GM19372 (cell line): ENCODE results near the gene LEF1.

Source experiments
- ATAC-seq: cut with Tn5 transposase; IDR thresholded peaks from one replicate; pipeline ENCODE4 v1.9.1; 2021; ENCODE audit warnings: mild to moderate bottlenecking, low read depth, moderate library complexity; ENCODE audit not compliant: unreplicated experiment

The LEF1 gene

DNA sequence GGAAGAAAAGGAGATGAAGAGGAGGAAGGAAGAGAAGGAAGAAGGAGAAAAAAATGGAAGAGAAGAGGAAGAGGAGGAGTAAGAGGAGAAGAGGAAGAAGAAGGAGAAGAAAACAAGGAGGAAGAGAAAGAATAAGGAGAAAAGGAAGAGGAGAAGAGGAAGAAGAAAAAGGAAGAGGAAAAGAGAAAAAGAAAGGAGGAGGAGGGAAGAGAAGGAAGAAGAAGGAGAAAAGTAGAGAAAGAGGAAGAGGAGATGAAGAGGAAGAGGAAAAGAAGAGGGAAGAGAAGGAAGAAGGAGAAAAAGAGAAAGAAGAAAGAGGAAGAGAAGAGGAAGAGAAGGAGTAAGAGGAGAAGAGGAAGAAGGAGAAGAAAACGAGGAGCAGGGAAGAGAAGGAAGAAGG, 11.8 kb upstream of the LEF1 start:
- no peak for ATAC-seq

DNA sequence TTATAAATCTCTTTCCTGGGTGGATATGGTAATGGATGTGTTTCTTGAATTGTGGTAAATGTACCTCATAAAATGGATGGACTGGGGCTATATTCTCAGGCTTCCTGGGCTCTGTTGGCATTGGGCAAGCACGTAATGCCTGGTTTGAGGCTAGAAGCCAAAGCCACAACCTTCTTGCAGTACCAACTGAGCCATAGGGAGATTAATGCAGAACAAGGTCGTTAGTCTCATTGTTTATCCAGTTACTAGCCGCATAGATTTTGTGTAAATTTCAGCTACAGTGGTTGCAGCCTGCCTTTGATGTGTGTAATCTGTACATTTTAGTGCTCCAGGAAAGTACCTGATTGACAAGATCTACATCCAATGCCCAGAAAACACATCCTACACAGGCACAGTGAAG, 7.2 kb upstream of the LEF1 start:
- ATAC-seq = no peak

- ATAC-seq = no peak
Observed at GRCh38 chr4:108174856-108175255, 6.1 kb upstream of the LEF1 start.

GRCh38 chr4:108173599-108174057, 4.9 kb upstream of the LEF1 start:
- ATAC-seq = no peak

GRCh38 chr4:108172753-108173598, 4.2 kb upstream of the LEF1 start:
- ATAC-seq = peak; percentile 48

- peak; percentile 29 for ATAC-seq
Observed at GRCh38 chr4:108172231-108172752, 3.6 kb upstream of the LEF1 start.

DNA sequence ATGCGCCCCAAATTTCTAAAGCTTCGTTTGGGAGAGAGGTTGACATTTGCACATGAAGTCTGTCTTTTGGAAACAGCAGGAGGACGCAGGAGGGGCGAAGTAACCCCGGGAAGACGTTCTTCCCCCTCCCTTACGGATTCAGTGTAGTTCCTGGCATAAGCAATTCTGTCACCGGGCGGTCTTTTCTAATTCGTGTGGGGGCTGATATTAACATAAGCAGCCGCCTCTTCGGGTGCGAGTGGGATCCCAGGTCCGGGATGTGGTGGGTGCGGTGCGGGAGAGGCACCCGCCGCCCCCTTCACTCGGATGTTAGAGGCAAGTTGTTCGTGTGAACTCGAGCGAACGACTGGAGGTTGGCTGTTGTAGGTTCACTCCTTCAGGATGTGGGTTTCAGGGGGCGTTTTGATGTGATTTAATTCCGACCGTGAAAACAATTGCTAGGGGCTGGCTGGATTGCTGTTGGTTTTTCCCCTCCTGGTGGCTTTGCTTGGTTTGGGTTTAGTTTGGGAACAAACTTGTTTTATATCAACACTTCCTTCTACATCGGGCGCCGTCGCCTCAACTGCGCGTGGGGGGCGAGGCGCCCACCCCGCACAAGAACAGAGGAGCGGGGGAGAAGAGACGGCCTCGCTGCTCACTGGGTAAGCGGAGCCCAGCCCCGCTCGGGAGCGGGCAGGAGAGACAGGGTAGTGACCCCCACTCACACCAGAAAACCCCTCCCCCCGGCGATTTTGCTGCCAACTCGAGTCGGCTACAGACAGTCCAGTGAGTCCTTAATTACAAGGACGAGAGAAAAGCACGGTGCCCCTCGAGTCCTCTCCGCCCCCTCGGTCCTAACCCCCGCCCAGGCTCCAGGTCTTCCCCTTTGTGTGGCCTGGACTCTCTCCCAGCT, 2.9 kb upstream of the LEF1 start:
- ATAC-seq = no peak

DNA sequence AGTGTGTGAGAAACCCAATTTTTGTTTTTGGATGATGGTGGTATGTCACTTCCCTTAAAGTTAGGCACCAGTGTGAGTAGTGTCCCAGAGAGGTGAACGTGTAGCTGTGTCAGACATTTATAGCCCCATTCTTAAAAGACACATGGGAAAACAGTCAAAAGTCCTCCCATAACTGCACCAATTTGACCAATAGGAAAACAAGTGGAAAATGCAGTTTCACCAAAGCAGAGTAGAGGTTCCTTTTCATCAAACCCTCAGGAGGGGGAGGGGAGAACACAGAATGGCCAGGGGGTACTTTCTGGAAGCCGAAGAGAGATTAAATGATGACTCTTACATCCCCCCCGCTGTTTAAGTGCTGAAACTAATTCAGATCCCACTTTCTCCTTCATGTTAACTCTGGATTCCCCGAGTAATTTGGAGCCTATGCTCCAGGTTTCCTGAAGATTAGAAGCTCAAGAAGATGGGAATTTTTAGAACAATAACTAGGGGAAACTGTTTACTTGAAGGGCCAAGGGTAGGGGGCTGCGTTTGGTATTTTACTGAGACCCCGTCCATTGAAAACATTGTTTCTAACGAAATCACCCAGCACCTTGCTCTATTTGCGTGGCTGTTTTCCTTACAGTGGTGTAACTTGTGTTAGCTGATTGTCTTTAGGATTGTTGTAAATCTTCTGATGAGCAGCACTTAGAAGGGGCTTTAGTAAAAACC, 2.1 kb upstream of the LEF1 start:
- ATAC-seq = no peak

DNA sequence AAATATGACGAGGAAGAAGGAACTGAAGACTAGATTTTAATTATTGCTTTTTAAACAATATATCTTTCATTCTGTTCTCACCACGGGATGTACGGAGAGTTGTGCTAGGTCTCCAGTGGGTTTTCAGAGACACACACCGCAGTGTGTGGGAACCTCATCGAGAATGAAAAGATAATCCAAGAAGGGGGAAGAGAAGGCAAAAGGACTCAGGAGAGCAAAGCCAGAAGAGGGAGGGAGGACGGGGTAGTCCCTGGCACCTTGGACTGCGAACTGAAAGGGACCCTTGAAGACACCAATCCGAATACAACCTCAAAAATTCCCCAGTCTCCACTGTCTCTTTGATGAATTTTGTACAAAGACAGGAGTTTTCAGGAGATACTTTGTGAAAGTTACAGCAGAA, 932 bp upstream of the LEF1 start:
- ATAC-seq = no peak

GRCh38 chr4:108168160-108168670, 517 bp downstream of the LEF1 start:
- peak; percentile 3 for ATAC-seq

DNA sequence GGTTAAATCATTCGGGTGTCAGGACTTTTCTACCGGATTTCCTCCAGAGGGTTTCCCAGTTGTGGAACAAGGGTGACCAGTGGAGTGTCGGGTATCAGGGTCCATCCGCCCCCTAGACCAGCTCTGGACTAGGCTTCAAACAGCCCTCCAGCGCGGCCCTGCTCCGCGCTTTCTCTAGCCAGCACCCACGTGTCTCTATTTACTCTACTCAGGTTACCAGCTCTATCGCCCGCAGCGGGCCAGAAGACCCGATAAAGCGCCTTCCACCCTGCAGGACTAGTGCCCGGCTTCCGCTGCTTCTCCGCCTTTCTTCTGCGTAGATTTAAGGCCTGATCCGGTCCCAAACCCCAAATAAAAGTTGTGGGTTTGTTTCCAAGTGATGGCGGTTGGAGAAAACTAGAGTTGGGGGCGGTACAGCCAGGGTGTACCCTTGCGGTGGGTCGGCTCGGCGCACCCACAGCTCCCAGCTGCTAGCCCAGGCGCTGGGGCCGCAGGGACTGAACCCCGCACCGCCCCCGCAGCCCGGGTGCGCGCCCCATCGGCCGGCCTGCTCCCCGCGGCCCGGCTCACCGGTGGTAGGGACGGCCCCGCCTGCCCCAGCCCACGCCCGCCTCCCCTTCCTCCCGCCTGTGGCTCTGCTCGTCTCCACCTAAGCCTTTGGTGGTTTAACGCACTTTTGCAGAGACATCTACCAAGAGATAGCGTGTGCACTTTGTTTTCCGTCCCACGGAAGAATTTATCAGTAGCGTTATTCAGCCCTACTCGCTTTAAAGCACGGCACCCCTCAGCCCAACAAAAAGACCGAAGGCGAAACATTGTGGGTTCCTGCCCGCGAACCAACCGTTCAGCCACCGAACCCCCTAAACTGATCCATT, 2.1 kb downstream of the LEF1 start:
- peak; percentile 36 for ATAC-seq

DNA sequence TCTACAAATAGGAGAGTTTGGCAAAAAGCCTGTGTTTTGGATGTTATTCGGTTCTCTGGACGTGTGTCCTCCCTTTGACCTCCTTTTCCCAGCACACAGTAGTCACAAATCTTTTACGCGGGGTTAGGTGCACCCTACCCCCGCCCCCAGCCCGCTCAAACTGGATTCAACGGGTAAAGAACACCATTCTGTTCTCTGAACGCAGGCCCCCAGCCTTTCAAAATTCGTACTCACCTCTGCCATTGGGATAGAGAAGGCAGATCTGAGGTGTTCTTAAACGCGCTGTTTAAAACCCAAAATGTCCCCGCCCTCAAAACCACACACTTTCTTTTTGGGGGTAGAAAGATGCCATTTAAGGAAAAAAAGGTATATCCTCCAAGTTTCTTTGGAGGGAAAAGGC, 2.7 kb downstream of the LEF1 start:
- ATAC-seq = no peak

DNA sequence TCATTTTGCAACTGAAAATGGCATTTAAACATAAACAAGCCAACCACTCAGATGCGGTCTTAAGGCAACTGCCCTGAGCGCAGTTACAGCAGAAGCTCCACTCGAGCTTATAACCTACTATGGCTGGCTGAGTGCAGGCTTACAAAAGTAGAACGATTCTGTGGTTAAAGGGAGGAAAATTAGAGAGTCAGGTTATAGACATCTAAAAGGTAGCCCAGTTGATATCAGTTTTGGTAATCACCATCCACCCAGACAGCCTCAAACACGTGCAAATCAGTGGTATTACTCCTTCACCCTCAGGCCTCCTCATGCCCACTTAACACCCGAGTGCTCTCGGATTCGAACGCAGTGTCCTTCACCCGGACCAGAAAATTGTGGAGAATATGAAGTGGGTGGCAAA, 3.1 kb downstream of the LEF1 start:
- no peak for ATAC-seq

- ATAC-seq = no peak
Observed at GRCh38 chr4:108163351-108163750, 5.4 kb downstream of the LEF1 start.

DNA sequence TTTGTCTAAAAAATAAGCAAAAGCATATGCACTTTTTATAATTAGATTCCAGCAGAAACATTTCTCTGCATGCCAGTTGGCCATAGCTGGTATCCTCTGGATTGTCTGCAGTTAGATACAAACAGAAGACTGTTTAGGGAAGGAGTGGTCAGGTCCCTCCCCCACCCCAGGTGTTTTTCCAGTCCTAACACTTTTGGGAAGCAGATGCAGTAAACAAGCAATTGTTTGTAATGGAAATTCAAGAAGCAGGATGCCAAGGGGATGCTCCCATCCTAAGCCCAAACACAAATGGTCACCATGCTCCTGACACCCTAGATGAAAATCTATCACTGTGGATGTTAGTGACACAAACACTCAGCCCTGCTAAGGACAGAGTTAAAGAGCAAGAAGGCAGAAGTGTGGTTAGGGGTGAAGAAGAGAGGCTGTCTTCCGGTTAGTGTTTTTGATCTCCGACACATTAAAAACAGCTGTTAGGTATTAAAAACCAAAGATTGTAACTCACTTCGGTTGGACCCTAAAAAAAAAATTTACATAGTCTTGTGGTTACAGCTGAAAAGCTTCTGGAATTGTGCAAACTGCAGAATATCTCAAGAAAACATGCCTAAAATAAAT, 7.9 kb downstream of the LEF1 start:
- ATAC-seq = no peak

GRCh38 chr4:108159845-108160244, 8.9 kb downstream of the LEF1 start:
- ATAC-seq = peak; percentile 52

DNA sequence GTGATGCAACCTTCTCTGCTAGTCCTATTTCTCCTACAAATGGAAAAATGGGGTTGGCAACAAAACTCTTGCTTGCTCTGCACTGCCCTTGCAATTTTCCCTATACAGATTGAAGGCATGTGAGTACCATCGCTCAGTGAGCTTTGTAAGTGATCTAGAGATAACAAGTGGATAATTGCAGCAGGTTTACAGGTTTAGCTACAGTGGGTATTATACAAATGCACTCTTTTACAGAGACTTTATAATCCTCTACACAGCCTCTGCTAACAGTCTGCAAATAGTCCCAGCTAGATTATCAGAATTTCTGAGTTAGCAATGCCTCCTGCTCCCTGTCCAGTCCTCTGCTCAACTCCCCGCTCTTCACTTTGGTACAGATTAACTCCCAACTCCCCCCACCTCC, 11.1 kb downstream of the LEF1 start:
- no peak for ATAC-seq

GRCh38 chr4:108156391-108156790, 12.3 kb downstream of the LEF1 start:
- ATAC-seq = no peak

- ATAC-seq = no peak
Observed at GRCh38 chr4:108155373-108155772, 13.4 kb downstream of the LEF1 start.
